ENCODE results near the gene KLF3.
A peak's percentile ranks its signal among the peaks of the same experiment; 100 is the strongest.

The KLF3 gene

GRCh38 chr4:38674258-38675144, 10.5 kb downstream of the KLF3 start:
- DNase-seq, result peak; percentile 4 to 41

- DNase-seq, result peak; percentile 58 to 87
Observed at GRCh38 chr4:38675146-38676121, 11.4 kb downstream of the KLF3 start.

- DNase-seq, result no peak
Observed at GRCh38 chr4:38676986-38677385, 13.0 kb downstream of the KLF3 start.

- no peak for DNase-seq
Observed at GRCh38 chr4:38677441-38677840, 13.4 kb downstream of the KLF3 start.

GRCh38 chr4:38678078-38678477, 14.1 kb downstream of the KLF3 start:
- no peak for DNase-seq

- DNase-seq, result no peak
Observed at GRCh38 chr4:38679921-38680320, 15.9 kb downstream of the KLF3 start.

GRCh38 chr4:38681281-38681991, 17.4 kb downstream of the KLF3 start:
- DNase-seq, result no peak

- no peak for DNase-seq
Observed at GRCh38 chr4:38682336-38682735, 18.3 kb downstream of the KLF3 start.

GRCh38 chr4:38683276-38683675, 19.3 kb downstream of the KLF3 start:
- no peak for DNase-seq

GRCh38 chr4:38684271-38684670, 20.3 kb downstream of the KLF3 start:
- no peak for DNase-seq

GRCh38 chr4:38684951-38685844, 21.2 kb downstream of the KLF3 start:
- DNase-seq, result no peak

- no peak for DNase-seq
Observed at GRCh38 chr4:38686682-38687081, 22.7 kb downstream of the KLF3 start.

GRCh38 chr4:38687571-38688011, 23.6 kb downstream of the KLF3 start:
- no peak for DNase-seq

GRCh38 chr4:38688676-38689355, 24.8 kb downstream of the KLF3 start:
- DNase-seq, result no peak

- no peak for DNase-seq
Observed at GRCh38 chr4:38691251-38692008, 27.4 kb downstream of the KLF3 start.

- DNase-seq, result no peak
Observed at GRCh38 chr4:38692421-38692820, 28.4 kb downstream of the KLF3 start.

- DNase-seq, result no peak
Observed at GRCh38 chr4:38693569-38693968, 29.6 kb downstream of the KLF3 start.

GRCh38 chr4:38694330-38694729, 30.3 kb downstream of the KLF3 start:
- DNase-seq, result no peak

- DNase-seq, result no peak
Observed at GRCh38 chr4:38695809-38696208, 31.8 kb downstream of the KLF3 start.

GRCh38 chr4:38696697-38697096, 32.7 kb downstream of the KLF3 start:
- no peak for DNase-seq

Data from NCI-H526 (cell line).